Activated CD8-positive, alpha-beta memory T cell treated with anti-CD3 and anti-CD28 coated beads, Interleukin-2, amount 10 ng/mL, durations not matched to agents 7 days and 5 days (primary cell): ENCODE data around the gene LMNB1. TPM values are rescaled to one million over a fixed set of nuclear protein-coding genes. Genes with fewer than 3 reads are reported as not detected.
A peak's percentile ranks its signal among the peaks of the same experiment; 100 is the strongest.
"Not testable (repeated sequence)": the region's sequence is repeated elsewhere in the genome, so short reads cannot be mapped to it uniquely, and the experiment has no call there.

ENCODE experiments used
- ATAC-seq: fragments of 150-1000 bp; cut with Tn5 transposase; one replicate; pipeline ENCODE4 v1.10.0; 2021; ENCODE audit warnings: moderate library complexity
- CTCF ChIA-PET: fragments of 350-600 bp; sonication (Branson Sonifier 250); formaldehyde crosslinking; loops from one replicate; lab custom pipeline; 2021; ENCODE audit warnings: antibody characterized with exemption; lab: Charles Lee
- DNase-seq: peaks from one replicate; pipeline ENCODE4 v3.0.0-alpha.2; 2020
- H3K27ac Mint-ChIP-seq: one replicate; pipeline ENCODE4 v1.8.0; 2021; ENCODE audit warnings: mild to moderate bottlenecking, mixed read lengths
- H3K27me3 Mint-ChIP-seq: one replicate; pipeline ENCODE4 v1.8.0; 2021; ENCODE audit warnings: mixed read lengths
- H3K36me3 Mint-ChIP-seq: one replicate; pipeline ENCODE4 v1.8.0; 2021; ENCODE audit warnings: mild to moderate bottlenecking, mixed read lengths
- H3K4me1 Mint-ChIP-seq: one replicate; pipeline ENCODE4 v1.8.0; 2021; ENCODE audit warnings: mixed read lengths
- H3K4me3 Mint-ChIP-seq: one replicate; pipeline ENCODE4 v1.8.0; 2021; ENCODE audit warnings: mild to moderate bottlenecking, moderate library complexity, mixed read lengths
- H3K9me3 Mint-ChIP-seq: one replicate; pipeline ENCODE4 v1.8.0; 2022; ENCODE audit warnings: low read depth, mixed read lengths
- total RNA-seq, 2 experiments: library from RNA; stranded (reverse); gene quantifications; one replicate each; pipeline ENCODE4 v1.2.3, GENCODE V29; 2021

Gene LMNB1
- total RNA-seq, 2 experiments from 2014 or later, result 323 to 364 TPM

DNA sequence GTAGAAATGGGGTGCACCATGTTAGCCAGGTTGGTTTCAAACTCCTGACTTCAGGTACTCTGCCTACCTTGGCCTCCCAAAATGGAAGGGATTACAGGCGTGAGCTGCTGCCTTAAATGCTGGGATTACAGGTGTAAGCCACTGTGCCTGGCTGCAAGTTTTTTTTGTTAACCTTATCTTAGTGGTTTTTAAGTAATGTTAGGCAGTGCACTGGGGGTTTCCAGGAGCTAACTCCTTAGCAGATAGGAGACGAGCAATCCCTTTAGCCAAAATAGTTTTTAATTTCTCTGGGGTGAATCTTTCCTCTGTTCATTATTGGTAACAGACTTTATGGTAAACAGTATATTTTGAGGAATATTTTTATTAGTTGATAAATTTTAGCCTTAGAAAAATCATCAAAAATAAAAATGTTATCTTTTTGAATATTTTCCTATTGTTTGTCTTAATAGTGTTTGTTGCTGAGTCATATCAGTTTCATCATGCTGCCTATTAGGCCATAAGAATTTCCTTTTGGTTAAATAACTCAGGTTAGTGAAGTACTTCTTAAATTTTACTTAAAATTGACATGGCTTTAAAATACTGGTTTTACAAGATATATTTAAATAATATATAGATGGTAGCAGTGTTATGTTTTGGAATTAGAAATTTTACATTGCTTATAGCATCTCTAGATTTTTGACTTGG, 37.9 kb downstream of the LMNB1 start:
- CTCF ChIA-PET, result interaction anchor here (1.1 to 2.1 kb wide), 3 partner anchors 14 to 139 kb away, joined by 3 to 9 read pairs (median 4); no protein-coding TSS in a partner anchor
- Mint-ChIP-seq H3K4me1 (peaks cover 35% of the 10 kb centered on the region), H3K4me3 (no peak overlapping the region), H3K27ac (no peak overlapping the region), H3K27me3 (no peaks in the 10 kb centered on the region), H3K36me3 (peaks cover 73% of the 10 kb centered on the region), H3K9me3 (no peaks in the 10 kb centered on the region)
- ATAC-seq (no peak), DNase-seq (no peak)

DNA sequence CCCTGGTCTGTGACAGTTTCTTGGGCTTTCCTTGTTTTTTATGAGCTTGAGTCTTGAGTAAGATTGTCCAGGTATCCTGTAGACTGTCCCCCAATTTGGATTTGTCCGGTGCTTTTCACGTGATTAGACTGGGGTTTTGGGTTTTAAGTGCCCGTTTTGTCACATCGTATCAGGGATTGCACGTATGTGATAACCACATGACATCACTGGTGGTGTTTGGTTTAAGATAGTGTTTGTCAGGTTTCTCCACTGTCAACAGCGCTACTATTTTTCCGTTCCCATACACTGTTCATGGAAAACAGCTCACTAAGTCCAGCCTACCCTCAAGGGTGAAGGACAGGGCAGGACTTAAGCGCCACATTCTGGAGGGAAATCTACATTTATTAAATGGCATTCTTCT, 39.7 kb downstream of the LMNB1 start:
- no peak overlapping the region for H3K4me3 Mint-ChIP-seq
- H3K27ac Mint-ChIP-seq, result no peak overlapping the region
- H3K36me3 Mint-ChIP-seq, result peaks cover 71% of the 10 kb centered on the region

DNA sequence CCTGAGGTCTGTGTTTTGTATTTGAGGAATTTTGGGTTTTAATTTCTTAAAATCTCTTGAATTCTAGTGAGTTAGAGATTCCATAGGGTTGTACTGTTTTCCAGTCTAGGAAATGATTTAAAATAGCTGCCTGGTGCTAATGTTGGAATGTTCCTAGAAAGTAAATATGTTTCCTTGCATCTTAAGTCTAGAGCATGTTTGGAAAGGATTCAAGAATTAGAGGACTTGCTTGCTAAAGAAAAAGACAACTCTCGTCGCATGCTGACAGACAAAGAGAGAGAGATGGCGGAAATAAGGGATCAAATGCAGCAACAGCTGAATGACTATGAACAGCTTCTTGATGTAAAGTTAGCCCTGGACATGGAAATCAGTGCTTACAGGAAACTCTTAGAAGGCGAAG, 41.8 kb downstream of the LMNB1 start:
- H3K9me3 Mint-ChIP-seq, result no peaks in the 10 kb centered on the region
- H3K4me1 Mint-ChIP-seq, result peaks cover 10% of the 10 kb centered on the region
- H3K4me3 Mint-ChIP-seq, result no peak overlapping the region
- ATAC-seq (no peak), DNase-seq (no peak)
- peaks cover 61% of the 10 kb centered on the region for H3K36me3 Mint-ChIP-seq
- no peak overlapping the region for H3K27ac Mint-ChIP-seq
- H3K27me3 Mint-ChIP-seq, result no peaks in the 10 kb centered on the region
- CTCF ChIA-PET, result interaction anchor here (2.4 kb wide), 1 partner anchor 19 kb away, joined by 5 read pairs; no protein-coding TSS in a partner anchor

More for the DNA sequence above, 39.7 kb downstream of the LMNB1 start:
- DNase-seq, result no peak
- H3K9me3 Mint-ChIP-seq, result no peaks in the 10 kb centered on the region
- H3K4me1 Mint-ChIP-seq, result peaks cover 19% of the 10 kb centered on the region
- no peak for ATAC-seq
- CTCF ChIA-PET, result interaction anchor here (0.9 to 2.4 kb wide), 3 partner anchors 14 to 141 kb away, joined by 3 to 5 read pairs (median 4); no protein-coding TSS in a partner anchor
- H3K27me3 Mint-ChIP-seq, result no peaks in the 10 kb centered on the region

DNA sequence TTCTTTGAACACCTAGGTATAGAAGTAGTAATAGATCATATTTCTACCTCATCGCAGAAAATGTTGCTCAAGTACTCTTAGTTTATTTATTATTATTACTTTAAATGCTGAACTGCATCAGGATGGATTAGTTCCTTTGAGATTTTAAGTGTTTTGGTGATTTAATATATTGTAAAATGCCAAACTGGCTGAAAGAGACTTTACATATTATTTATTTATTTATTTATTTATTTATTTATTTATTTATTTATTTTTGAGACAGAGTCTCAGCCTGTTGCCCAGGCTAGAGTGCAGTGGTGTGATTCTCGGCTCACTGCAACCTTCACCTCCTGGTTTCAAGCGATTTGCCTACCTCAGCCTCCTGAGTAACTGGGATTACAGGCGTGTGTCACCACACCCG, 42.3 kb downstream of the LMNB1 start:
- DNase-seq (no peak), ATAC-seq (no peak)
- no peak overlapping the region for H3K27ac Mint-ChIP-seq
- peaks cover 10% of the 10 kb centered on the region for H3K4me1 Mint-ChIP-seq
- H3K4me3 Mint-ChIP-seq, result no peak overlapping the region
- H3K27me3 Mint-ChIP-seq, result no peaks in the 10 kb centered on the region
- no peaks in the 10 kb centered on the region for H3K9me3 Mint-ChIP-seq
- CTCF ChIA-PET, result no interaction called here
- peaks cover 56% of the 10 kb centered on the region for H3K36me3 Mint-ChIP-seq

DNA sequence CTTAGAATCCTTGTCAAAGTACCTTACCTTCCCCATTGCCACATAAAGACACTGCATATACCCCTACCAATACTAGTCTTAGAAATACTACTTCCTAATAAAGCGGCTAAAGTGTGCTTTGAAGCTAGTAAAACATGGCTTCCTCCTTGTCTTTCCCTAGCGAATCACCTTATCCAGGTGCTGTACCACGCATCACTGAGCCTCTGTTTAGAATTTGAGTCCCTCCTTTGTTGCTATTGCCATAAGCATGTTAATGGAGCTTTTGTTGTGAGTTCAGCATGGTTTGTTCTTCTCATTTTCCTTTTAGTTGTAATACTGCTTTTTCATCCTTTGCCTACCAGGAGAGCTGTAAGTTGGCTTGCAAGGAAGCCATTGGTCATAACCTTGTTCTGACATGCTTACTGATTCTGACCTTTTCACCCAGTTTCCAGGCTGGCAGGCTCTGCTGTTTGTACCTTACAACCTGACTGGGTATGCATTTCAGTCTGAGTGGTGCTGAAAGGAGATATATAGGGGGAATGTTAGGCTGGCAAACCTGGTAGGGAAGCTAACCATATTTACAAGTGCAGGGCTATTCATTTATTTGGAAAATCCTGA, 49.8 kb downstream of the LMNB1 start:
- H3K27me3 Mint-ChIP-seq, result no peaks in the 10 kb centered on the region
- CTCF ChIA-PET, result interaction anchor here (0.9 to 1.5 kb wide), 3 partner anchors 9 to 25 kb away, joined by 3 to 6 read pairs (median 4); no protein-coding TSS in a partner anchor
- H3K36me3 Mint-ChIP-seq, result peaks cover 62% of the 10 kb centered on the region
- no peak for ATAC-seq
- no peaks in the 10 kb centered on the region for H3K9me3 Mint-ChIP-seq
- no peak for DNase-seq
- H3K4me1 Mint-ChIP-seq, result peaks cover 3% of the 10 kb centered on the region
- no peak overlapping the region for H3K4me3 Mint-ChIP-seq
- H3K27ac Mint-ChIP-seq, result no peak overlapping the region

DNA sequence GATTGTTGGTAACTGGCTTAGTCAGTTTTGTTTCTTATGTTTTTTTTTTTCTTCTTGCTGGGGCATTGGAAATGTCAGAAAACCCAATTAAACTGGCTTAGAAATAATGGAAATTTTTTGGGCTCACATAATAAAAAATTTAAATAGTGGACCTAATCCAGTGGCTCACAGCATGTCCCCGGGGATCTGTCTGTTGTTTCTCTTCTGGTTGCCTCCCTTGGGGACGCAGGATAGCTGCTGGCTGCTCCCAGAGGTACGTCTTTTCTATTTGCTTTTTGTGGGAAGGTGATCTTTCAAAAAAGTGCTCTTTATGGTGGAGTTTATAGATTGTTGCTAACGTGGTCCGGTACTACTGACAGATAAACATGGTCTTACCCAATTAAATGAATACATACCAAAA, 52.2 kb downstream of the LMNB1 start:
- no peak for DNase-seq
- no peaks in the 10 kb centered on the region for H3K9me3 Mint-ChIP-seq
- CTCF ChIA-PET, result interaction anchor here (1.6 kb wide), 1 partner anchor 14 kb away, joined by 3 read pairs; no protein-coding TSS in a partner anchor

DNA sequence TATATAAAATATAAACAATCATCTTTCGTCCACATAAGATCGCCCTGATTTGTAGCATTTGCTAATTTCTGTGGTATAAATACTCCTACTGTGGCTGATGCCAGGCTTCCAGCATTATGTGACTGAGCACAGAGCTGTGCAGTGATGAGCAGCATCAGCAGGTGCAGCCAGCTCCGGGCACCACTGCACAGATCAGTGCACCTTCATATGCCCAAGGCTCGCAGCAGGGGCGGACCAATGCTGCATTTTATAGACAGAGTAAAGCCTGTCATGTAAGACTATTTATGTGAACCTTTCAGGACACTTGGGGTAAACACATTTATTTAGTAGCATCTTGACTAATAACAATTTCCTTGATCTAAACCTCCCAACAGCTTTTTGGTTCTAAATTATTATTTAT, 53.1 kb downstream of the LMNB1 start:
- Mint-ChIP-seq H3K4me1 (peaks cover 4% of the 10 kb centered on the region), H3K36me3 (peaks cover 71% of the 10 kb centered on the region), H3K27me3 (no peaks in the 10 kb centered on the region), H3K9me3 (no peaks in the 10 kb centered on the region), H3K27ac (no peak overlapping the region), H3K4me3 (no peak overlapping the region)
- ATAC-seq, result no peak
- CTCF ChIA-PET, result interaction anchor here (0.5 to 1.7 kb wide), 3 partner anchors 13 to 771 kb away, joined by 3 to 4 read pairs (median 3); no protein-coding TSS in a partner anchor
- DNase-seq, result no peak

More for the DNA sequence above, 52.2 kb downstream of the LMNB1 start:
- ATAC-seq, result no peak
- H3K4me3 Mint-ChIP-seq, result no peak overlapping the region
- H3K27ac Mint-ChIP-seq, result no peak overlapping the region
- H3K36me3 Mint-ChIP-seq, result peaks cover 70% of the 10 kb centered on the region
- no peaks in the 10 kb centered on the region for H3K27me3 Mint-ChIP-seq
- H3K4me1 Mint-ChIP-seq, result peaks cover 3% of the 10 kb centered on the region

DNA sequence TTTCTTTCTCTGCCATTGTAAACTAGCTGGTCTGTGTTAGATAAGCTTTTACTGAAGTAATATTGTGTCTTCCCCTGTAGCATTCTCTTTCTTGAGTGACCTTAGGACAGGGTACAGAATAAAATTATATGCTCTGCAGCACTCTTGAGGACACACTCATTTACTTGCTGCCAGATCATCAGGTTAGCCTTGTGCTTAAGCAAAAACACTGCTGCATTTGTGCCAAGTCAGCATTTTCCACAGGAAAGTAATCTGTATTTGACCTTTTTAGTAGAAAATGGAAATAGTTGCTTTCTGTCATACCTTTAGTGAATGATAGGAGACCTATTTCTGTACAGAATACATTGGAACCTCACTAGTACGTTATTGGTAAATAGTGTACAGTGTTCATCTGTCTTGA, 54.2 kb downstream of the LMNB1 start:
- Mint-ChIP-seq H3K27ac (no peak overlapping the region), H3K36me3 (peaks cover 71% of the 10 kb centered on the region), H3K27me3 (no peaks in the 10 kb centered on the region), H3K4me1 (peaks cover 4% of the 10 kb centered on the region), H3K9me3 (no peaks in the 10 kb centered on the region), H3K4me3 (no peak overlapping the region)
- DNase-seq, result no peak
- CTCF ChIA-PET, result interaction anchor here (0.7 to 1.7 kb wide), 3 partner anchors 9 to 19 kb away, joined by 3 to 4 read pairs (median 3); no protein-coding TSS in a partner anchor
- ATAC-seq, result no peak

DNA sequence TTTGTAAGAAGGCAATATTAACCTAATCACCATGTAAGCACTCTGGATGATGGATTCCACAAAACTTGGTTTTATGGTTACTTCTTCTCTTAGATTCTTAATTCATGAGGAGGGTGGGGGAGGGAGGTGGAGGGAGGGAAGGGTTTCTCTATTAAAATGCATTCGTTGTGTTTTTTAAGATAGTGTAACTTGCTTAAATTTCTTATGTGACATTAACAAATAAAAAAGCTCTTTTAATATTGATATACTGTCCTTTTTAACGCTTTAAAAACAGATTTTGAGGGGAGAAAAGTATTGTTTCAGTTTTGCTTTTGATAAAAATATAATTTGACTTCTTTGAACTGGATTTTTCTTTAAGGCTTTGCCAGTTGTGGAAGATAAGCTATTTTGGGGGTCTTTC, 59.8 kb downstream of the LMNB1 start:
- CTCF ChIA-PET, result interaction anchor here (1.3 kb wide), 1 partner anchor 161 kb away, joined by 3 read pairs; no protein-coding TSS in a partner anchor
- Mint-ChIP-seq H3K4me1 (peaks cover 4% of the 10 kb centered on the region), H3K36me3 (peaks cover 57% of the 10 kb centered on the region), H3K27ac (no peak overlapping the region), H3K9me3 (no peaks in the 10 kb centered on the region), H3K4me3 (no peak overlapping the region), H3K27me3 (no peaks in the 10 kb centered on the region)
- ATAC-seq (no peak), DNase-seq (no peak)

DNA sequence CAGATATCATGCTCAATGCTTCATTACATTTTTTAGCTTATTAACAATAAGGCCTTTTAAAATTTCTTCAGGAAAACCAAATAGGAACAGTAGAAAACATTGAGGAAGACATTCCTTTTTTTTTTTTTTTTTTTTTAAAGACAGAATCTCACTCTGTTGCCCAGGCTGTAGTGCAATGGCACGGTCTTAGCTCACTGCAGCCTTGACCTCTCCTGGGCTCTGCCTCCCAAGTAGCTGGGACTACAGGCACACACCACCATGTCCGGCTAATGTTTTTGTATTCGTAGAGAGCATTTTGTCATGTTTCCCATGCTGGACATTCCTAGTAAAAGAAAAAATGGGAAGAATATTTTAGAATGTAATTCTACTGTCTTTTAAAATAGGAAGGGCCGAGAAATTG, 60.3 kb downstream of the LMNB1 start:
- CTCF ChIA-PET, result interaction anchor here (1.3 to 1.5 kb wide), 2 partner anchors 20 to 161 kb away, joined by 3 to 5 read pairs; no protein-coding TSS in a partner anchor
- peaks cover 5% of the 10 kb centered on the region for H3K4me1 Mint-ChIP-seq
- DNase-seq (no peak), ATAC-seq (no peak)
- no peak overlapping the region for H3K4me3 Mint-ChIP-seq
- H3K9me3 Mint-ChIP-seq, result no peaks in the 10 kb centered on the region
- H3K27ac Mint-ChIP-seq, result no peak overlapping the region
- no peaks in the 10 kb centered on the region for H3K27me3 Mint-ChIP-seq
- H3K36me3 Mint-ChIP-seq, result peaks cover 57% of the 10 kb centered on the region

DNA sequence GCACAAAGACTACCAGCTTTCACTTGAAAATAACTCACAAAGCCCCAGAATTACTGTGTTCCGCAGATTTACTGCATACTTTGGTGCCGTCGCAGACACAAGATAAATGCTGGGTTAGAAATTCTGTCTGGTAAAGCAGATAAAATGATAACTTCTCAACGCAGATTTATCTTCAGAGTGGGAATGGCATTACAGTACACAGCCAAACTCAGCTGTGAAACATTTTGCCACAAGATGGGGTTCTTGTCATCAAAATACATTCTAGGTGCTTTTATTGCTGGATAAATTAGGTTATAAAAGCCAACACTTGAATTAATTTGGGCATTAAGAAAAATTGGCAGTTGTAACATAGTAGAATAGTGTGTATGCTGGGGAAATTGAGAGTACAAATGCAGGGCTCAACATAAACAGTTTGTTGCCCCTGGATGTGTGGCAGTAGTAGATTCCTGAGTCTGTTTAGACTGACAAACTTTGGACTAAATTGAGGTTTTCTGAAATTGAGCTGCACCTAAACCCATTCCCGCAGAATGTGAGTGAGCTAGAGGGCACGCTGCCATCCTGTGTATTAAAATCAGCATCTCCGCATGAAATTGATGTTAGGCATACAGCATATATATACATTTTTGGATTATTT, 61.1 kb downstream of the LMNB1 start:
- Mint-ChIP-seq H3K36me3 (peaks cover 50% of the 10 kb centered on the region), H3K4me1 (peaks cover 5% of the 10 kb centered on the region), H3K9me3 (no peaks in the 10 kb centered on the region), H3K4me3 (no peak overlapping the region), H3K27me3 (no peaks in the 10 kb centered on the region), H3K27ac (no peak overlapping the region)
- no peak for ATAC-seq
- CTCF ChIA-PET, result interaction anchor here (1.3 to 1.5 kb wide), 2 partner anchors 21 to 162 kb away, joined by 3 to 5 read pairs; no protein-coding TSS in a partner anchor
- no peak for DNase-seq

DNA sequence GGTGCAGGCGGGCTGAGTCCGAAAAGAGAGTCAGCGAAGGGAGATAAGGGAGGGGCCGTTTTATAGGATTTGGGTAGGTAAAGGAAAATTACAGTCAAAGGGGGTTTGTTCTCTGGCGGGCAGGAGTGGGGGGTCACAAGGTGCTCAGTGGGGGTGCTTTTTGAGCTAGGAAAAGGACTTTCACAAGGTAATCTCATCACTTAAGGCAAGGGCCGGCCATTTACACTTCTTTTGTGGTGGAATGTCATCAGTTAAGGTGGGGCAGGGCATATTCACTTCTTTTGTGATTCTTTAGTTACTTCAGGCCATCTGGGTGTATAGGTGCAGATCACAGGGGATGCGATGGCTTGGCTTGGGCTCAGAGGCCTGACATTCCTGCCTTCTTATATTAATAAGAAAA, 62.5 kb downstream of the LMNB1 start:
- ATAC-seq, H3K27ac Mint-ChIP-seq, H3K9me3 Mint-ChIP-seq, H3K27me3 Mint-ChIP-seq, CTCF ChIA-PET, H3K4me3 Mint-ChIP-seq, DNase-seq: not testable (repeated sequence)
- peaks cover 15% of the 10 kb centered on the region for H3K4me1 Mint-ChIP-seq
- peaks cover 39% of the 10 kb centered on the region for H3K36me3 Mint-ChIP-seq

DNA sequence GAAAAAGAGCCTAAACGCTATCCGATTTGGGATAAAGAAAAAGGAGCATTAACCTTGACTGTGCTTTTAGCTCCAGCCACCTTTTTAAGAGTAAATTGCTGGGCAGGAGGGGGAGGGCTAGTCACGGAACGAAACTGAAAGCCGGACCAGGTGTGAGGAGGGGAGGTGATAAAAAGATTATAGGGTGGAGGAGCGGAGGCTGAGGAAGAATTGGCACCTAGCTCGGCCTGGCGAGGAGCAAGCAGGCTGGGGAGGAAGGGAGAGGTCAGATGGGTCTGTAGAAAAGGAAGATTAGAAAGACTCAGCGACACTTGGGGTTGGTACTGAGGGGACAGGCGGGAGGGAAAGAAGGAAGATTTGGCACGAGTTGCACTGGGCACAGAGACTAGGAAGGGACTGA, 66.4 kb downstream of the LMNB1 start:
- H3K27me3 Mint-ChIP-seq, ATAC-seq, DNase-seq, H3K9me3 Mint-ChIP-seq, H3K4me3 Mint-ChIP-seq, CTCF ChIA-PET: not testable (repeated sequence)
- Mint-ChIP-seq H3K27ac (peak overlapping the region; percentile 42), H3K36me3 (peaks cover 15% of the 10 kb centered on the region), H3K4me1 (peaks cover 32% of the 10 kb centered on the region)
